Stimulated activated CD8-positive, alpha-beta memory T cell treated with anti-CD3 and anti-CD28 coated beads, Interleukin-2, amount 100 ng/mL, for 1 hour (primary cell): ENCODE measurements around the gene DAPK1.
"Not testable (repeated sequence)": the region's sequence is repeated elsewhere in the genome, so short reads cannot be mapped to it uniquely, and the experiment has no call there.

ENCODE experiments used
- DNase-seq, 2 donors: peaks; one replicate each; pipeline ENCODE4 v3.0.0-alpha.2; 2020; ENCODE audit warnings: low read depth in 2 of 2

The DAPK1 gene

GRCh38 chr9:87498046-87498810 lies 561 bp downstream of the DAPK1 start:
- no peak for DNase-seq

GRCh38 chr9:87498811-87499360 lies 1.2 kb downstream of the DAPK1 start:
- DNase-seq, result no peak

GRCh38 chr9:87499424-87500017 lies 1.9 kb downstream of the DAPK1 start:
- DNase-seq, result no peak

- no peak for DNase-seq
Measured at GRCh38 chr9:87500491-87501270, 3.0 kb downstream of the DAPK1 start.

- not testable (repeated sequence) for DNase-seq
Measured at GRCh38 chr9:87501271-87501656, 3.6 kb downstream of the DAPK1 start.

DNA sequence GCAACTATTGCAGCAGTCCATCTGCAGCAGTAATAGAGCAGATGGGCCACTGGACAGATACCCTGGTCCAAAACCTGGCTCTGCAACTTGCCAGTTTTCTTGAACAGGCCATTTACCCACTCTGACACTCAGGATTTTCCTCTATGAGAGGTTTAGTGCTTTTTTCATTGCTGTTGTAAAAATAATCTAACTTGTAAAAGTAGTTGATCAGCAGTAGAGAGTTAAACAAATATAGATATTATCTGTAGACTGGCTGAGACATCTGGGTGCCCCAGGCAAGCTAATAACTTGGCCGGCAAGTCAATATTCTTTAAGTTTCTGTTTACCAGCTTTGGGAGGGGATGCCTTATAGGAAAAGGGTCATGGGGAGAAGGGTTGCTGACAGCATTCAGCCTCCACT lies 4.1 kb downstream of the DAPK1 start:
- DNase-seq, result no peak

DNA sequence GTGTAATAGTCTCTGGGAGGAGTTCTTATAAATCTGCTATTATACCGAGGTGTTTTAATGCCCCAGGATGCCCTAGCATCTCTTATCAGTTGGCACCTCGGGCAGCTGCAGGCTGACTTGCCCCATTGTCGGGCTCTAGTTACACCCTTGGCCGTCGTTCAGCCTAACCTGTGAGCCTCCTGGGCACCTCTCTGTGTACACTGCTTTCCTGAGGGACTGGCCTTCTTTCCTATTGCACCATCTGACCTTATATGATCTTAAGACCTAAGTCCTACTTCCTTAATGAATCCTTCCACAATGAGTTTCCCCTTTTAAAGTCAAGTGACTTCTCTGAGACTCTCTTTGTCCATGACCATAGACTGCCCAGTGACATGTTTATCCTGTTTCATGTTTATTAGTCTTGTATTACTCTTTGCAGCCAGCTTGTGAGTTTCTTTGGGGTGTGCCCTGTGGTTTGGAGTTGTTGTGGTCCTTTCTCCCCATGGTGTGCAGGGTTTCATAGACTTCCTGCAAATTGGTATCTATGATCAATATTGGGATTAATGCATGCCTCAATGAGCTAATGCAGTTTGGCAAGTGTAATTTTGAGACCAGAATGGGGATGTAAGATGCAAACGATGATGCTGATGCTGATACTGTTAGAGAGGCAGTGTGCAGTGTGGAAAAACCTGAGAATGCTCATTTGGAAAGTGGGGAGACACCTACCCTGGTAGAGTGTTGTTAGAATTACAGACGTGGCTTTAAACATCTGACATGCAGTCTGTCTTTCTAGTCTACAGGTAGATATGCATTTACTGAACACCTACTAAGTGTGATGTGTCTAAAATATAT lies 4.9 kb downstream of the DAPK1 start:
- no peak for DNase-seq

DNA sequence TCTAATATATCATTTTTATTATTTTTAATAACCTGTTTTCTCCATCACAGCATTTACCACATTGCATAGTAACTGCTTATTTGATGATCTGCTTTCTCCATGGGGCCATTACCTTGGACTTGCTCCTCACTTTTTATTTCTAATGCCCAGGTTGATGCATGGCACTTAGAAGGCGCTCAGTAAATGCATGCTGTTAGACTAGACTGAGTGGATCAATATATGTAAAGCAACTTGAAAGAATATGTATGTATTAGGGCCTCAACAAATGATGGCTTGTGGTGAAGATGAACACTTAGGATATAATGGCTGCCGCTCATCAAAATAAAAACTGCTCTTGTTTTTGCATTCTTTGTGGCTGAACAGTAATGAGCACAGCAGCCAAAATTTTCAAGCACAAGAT lies 5.8 kb downstream of the DAPK1 start:
- DNase-seq, result no peak

DNA sequence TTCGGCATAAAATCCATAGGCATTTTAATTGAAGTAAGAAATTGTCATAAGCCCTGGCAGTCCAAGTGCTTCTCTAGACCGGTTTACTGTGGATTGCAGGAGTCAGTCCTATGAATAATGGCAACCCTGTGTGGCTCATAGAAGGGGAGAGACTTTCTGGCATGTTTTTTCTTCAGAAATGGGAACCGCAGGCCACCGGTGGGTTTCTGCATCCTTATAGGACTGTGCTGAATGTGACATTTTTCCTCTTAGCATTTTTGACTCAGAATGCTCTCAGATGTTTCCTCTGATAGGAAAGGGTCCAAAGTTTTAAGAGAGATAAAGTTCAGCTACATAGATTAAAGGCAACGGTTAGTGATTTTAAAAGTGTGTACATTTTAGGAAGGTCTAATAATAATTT lies 6.3 kb downstream of the DAPK1 start:
- DNase-seq, result no peak

DNA sequence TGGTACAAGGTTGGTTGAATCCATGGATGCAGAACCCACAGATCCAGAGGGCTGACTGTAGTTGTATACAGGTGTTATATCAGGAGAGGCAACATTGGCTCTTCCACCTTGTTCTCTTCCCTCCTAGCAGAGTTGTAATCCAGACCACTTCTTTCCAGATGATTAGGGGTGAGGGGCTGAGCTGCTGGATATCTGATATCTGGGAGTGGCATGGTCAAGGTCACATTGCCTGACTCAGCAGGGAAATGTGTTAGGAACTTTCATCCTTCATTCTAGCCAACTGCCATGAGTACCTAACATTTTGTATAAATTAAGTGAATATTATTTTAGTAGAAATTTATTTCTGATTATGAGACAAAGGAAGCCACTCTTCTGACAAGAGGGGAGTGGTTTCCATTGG lies 7.3 kb downstream of the DAPK1 start:
- DNase-seq, result no peak

- no peak for DNase-seq
Measured at GRCh38 chr9:87505869-87506678, 8.4 kb downstream of the DAPK1 start.

- no peak for DNase-seq
Measured at GRCh38 chr9:87507576-87507975, 9.9 kb downstream of the DAPK1 start.

GRCh38 chr9:87510252-87510683 lies 12.6 kb downstream of the DAPK1 start:
- DNase-seq, result no peak

DNA sequence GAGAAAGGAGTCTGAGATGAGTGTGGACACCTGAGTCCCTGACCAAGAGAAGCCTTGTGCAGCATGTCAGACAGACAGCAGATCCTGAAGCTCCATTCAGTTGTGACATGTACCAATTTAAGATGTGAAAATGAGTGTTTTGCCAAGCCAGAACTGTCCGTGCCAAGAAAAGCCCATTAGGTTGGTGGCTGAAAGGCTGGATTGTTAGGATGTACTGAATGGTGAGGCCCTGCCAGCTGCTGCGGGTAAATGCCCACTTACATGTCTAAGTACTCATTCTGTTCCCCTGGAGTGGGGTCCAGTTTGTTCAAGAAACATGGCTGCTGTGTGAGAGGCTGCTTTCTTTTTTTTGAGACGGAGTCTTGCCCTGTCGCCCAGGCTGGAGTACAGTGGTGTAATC lies 14.6 kb downstream of the DAPK1 start:
- DNase-seq, result no peak

DNA sequence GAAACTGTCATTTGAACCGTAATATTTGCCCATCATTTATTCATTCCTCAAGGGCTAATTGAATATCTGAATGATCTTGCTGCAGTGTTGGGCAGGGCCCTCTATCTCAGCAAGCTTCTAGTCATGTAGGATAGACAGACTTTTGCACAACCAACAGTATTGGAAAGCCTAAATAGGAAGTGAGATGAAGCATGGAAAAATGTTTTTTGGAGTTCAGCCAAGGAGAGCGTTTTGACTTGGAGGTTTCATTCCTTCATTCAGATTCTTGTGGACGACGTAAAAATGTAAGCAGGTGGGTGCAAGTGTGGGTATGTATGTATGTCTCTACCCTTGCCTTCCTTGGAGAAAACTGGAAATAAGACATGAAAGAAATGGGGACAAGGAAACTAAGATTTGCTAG lies 15.5 kb downstream of the DAPK1 start:
- DNase-seq, result no peak

DNA sequence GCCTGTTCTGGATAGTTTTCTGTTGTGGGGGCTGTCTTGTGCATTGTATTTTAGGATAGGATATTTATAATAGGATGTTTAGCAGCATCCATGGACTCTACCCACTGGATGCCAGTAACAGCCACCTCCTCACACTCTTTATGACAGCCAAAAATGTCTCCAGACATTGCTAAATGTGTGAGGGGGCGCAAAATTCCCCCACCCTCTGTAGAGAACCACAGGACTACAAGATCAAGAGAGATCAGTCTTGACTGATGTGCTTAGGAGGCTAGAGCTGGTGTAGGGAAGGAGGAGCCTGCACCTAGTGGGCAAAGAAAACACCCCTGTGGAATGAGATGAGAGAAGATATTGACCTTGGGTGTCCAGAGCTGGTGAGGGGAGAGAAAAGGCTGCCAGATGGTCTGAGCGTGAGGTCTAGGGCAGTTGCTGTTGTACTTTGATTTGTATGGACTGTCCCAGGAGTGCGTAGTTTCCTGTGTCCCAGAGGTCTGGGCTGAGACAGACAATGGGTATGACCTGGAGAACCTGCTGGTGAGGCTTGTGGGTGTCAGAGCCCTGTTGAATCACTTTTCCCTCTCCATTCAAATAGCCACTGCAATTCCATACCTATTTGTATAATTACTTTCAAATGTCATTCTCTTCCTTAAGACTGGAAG lies 16.3 kb downstream of the DAPK1 start:
- no peak for DNase-seq

GRCh38 chr9:87515006-87515405 lies 17.3 kb downstream of the DAPK1 start:
- no peak for DNase-seq

- DNase-seq, result no peak
Measured at GRCh38 chr9:87515588-87516221, 18.0 kb downstream of the DAPK1 start.

GRCh38 chr9:87516222-87516925 lies 18.7 kb downstream of the DAPK1 start:
- no peak for DNase-seq
